ENCODE results near the gene PACS1.
"Not testable (repeated sequence)": the region's sequence is repeated elsewhere in the genome, so short reads cannot be mapped to it uniquely, and the experiment has no call there.

PACS1 gene

GRCh38 chr11:66106786-66107599 is 36.9 kb downstream of the PACS1 start:
- in situ Hi-C loops (cut with MboI; ENCODE audit: low sequenced_read_pairs): no loop called here

- in situ Hi-C loops (cut with MboI; ENCODE audit: low sequenced_read_pairs): no loop called here
Measured at GRCh38 chr11:66107600-66108510, 37.8 kb downstream of the PACS1 start.

- in situ Hi-C loops (cut with MboI; ENCODE audit: low sequenced_read_pairs): no loop called here
Measured at GRCh38 chr11:66109294-66109693, 39.2 kb downstream of the PACS1 start.

GRCh38 chr11:66111158-66111557 is 41.1 kb downstream of the PACS1 start:
- in situ Hi-C loops (cut with MboI; ENCODE audit: low sequenced_read_pairs): no loop called here

GRCh38 chr11:66112041-66112491 is 42.0 kb downstream of the PACS1 start:
- in situ Hi-C loops (cut with MboI; ENCODE audit: low sequenced_read_pairs): no loop called here

GRCh38 chr11:66112601-66113499 is 42.8 kb downstream of the PACS1 start:
- in situ Hi-C loops (cut with MboI; ENCODE audit: low sequenced_read_pairs): no loop called here

GRCh38 chr11:66114957-66115356 is 44.9 kb downstream of the PACS1 start:
- in situ Hi-C loops (cut with MboI; ENCODE audit: low sequenced_read_pairs): not testable (repeated sequence)

GRCh38 chr11:66115638-66116301 is 45.7 kb downstream of the PACS1 start:
- in situ Hi-C loops (cut with MboI; ENCODE audit: low sequenced_read_pairs): no loop called here

GRCh38 chr11:66116576-66117361 is 46.7 kb downstream of the PACS1 start:
- in situ Hi-C loops (cut with MboI; ENCODE audit: low sequenced_read_pairs): no loop called here

GRCh38 chr11:66118847-66119246 is 48.8 kb downstream of the PACS1 start:
- in situ Hi-C loops (cut with MboI; ENCODE audit: low sequenced_read_pairs): no loop called here

- in situ Hi-C loops (cut with MboI; ENCODE audit: low sequenced_read_pairs): no loop called here
Measured at GRCh38 chr11:66119348-66120133, 49.5 kb downstream of the PACS1 start.

GRCh38 chr11:66121466-66121865 is 51.4 kb downstream of the PACS1 start:
- in situ Hi-C loops (cut with MboI; ENCODE audit: low sequenced_read_pairs): no loop called here

GRCh38 chr11:66123902-66124301 is 53.8 kb downstream of the PACS1 start:
- in situ Hi-C loops (cut with MboI; ENCODE audit: low sequenced_read_pairs): no loop called here

GRCh38 chr11:66124564-66124963 is 54.5 kb downstream of the PACS1 start:
- in situ Hi-C loops (cut with MboI; ENCODE audit: low sequenced_read_pairs): no loop called here

GRCh38 chr11:66126064-66126463 is 56.0 kb downstream of the PACS1 start:
- in situ Hi-C loops (cut with MboI; ENCODE audit: low sequenced_read_pairs): no loop called here

GRCh38 chr11:66126808-66127555 is 56.9 kb downstream of the PACS1 start:
- in situ Hi-C loops (cut with MboI; ENCODE audit: low sequenced_read_pairs): no loop called here

- in situ Hi-C loops (cut with MboI; ENCODE audit: low sequenced_read_pairs): no loop called here
Measured at GRCh38 chr11:66130978-66131377, 60.9 kb downstream of the PACS1 start.

Measured in HL-60/S4 treated with phorbol 12-myristate 13-acetate at 8.2 ng/mL for 4 days and 3 days (cell line).